HCT116 (cell line): ENCODE data around the gene RIGI. TPM values are rescaled to one million over a fixed set of nuclear protein-coding genes. Genes with fewer than 3 reads are reported as not detected.

ENCODE experiments used
- ATAC-seq: fragments of 200-7000 bp; cut with Tn5 transposase; 2 replicates; pipeline ENCODE4 v1.9.1; 2020; ENCODE audit warnings: mild to moderate bottlenecking, moderate library complexity
- BruUV-seq: library from RNA; stranded (reverse); fragments of 400-500 nt; replicated peaks from 2 replicates; lab custom pipeline; 2021; lab: Mats Ljungman, UMichigan
- CTCF ChIA-PET: fragments of 300-600 bp; sonication (Branson Sonifier 250); formaldehyde crosslinking; loops from one replicate; lab custom pipeline; 2021; ENCODE audit warnings: antibody characterized with exemption; lab: Charles Lee
- POLR2A ChIA-PET: fragments of 300-600, 350-600 bp; sonication (Branson Sonifier 250); formaldehyde crosslinking; loops from one replicate; lab custom pipeline; 2021; ENCODE audit warnings: antibody characterized with exemption; lab: Charles Lee
- RAD21 ChIA-PET, 2 experiments: fragments of 300-600 bp; sonication (Branson Sonifier 250); formaldehyde crosslinking; loops; one replicate each; lab custom pipeline; 2023; ENCODE audit warnings: low total read pairs in 2 of 2; ENCODE audit not compliant: uncharacterized antibody in 2 of 2, unreplicated experiment in 2 of 2, low non-redundant PET in 1 of 2; lab: Charles Lee
- DNase-seq: peaks from one replicate; pipeline ENCODE4 v3.0.0-alpha.2; 2010; ENCODE audit warnings: low read depth, low spot score
- H2AFZ ChIP-seq: fragments of 200-600 bp; shearing (Covaris generic), sonication (generic); 2 replicates; pipeline ENCODE4 v1.6.1; 2017; ENCODE audit warnings: low read depth, mixed run types, mixed read lengths, antibody characterized with exemption, low read length; ENCODE audit not compliant: poor library complexity, severe bottlenecking
- H3K27ac ChIP-seq: 2 replicates; pipeline ENCODE4 v1.5.1; 2012; ENCODE audit warnings: low read depth, low read length
- H3K27me3 ChIP-seq: fragments of 200-600 bp; sonication (generic); 2 replicates; pipeline ENCODE4 v1.6.1; 2016; ENCODE audit warnings: mixed run types, low read length, mixed read lengths; ENCODE audit not compliant: insufficient read depth
- H3K36me3 ChIP-seq, 2 experiments: fragments of 200-500 bp in 1 of 2; fragments of 200-600 bp in 1 of 2; sonication (Bioruptor generic) in 1 of 2; sonication (generic) in 1 of 2; 2 replicates each; pipeline versions ENCODE4 v1.5.1 to v1.6.1; 2014 to 2016; ENCODE audit warnings: low read length in 2 of 2, inconsistent platforms in 1 of 2, mixed read lengths in 1 of 2, mixed run types in 1 of 2; ENCODE audit not compliant: insufficient read depth in 2 of 2, control insufficient read depth in 1 of 2
- H3K4me1 ChIP-seq, 2 experiments: fragments of 200-600 bp in 1 of 2; sonication (generic) in 1 of 2; 2 replicates each; pipeline versions ENCODE4 v1.5.1 to v1.6.1; 2012 to 2017; ENCODE audit warnings: low read length in 2 of 2, inconsistent platforms in 1 of 2, mild to moderate bottlenecking in 1 of 2, mixed read lengths in 1 of 2, mixed run types in 1 of 2, moderate library complexity in 1 of 2; ENCODE audit not compliant: insufficient read depth in 2 of 2, control insufficient read depth in 1 of 2
- H3K4me2 ChIP-seq: fragments of 200-600 bp; sonication (generic); 2 replicates; pipeline ENCODE4 v1.6.1; 2017; ENCODE audit warnings: mixed run types, low read length, mixed read lengths
- H3K4me3 ChIP-seq, 2 experiments: fragments of 200-600 bp in 1 of 2; sonication (generic) in 1 of 2; replicated peaks in 1 of 2; 2 replicates each; pipeline ENCODE4 v1.5.1; 2011 to 2016; ENCODE audit warnings: low read length in 2 of 2, control low read depth in 1 of 2, low read depth in 1 of 2, mild to moderate bottlenecking in 1 of 2, mixed read lengths in 1 of 2, mixed run types in 1 of 2
- H3K79me2 ChIP-seq: fragments of 200-600 bp; sonication (generic); 2 replicates; pipeline ENCODE4 v1.6.1; 2017; ENCODE audit warnings: mild to moderate bottlenecking, mixed run types, low read length, moderate library complexity, mixed read lengths; ENCODE audit not compliant: insufficient read depth
- H3K9ac ChIP-seq: fragments of 200-600 bp; sonication (generic); 2 replicates; pipeline ENCODE4 v1.6.1; 2016; ENCODE audit warnings: low read length, mixed read lengths
- H3K9me2 ChIP-seq: fragments of 200-600 bp; sonication (generic), shearing (Covaris generic); 2 replicates; pipeline ENCODE4 v1.6.1; 2017; ENCODE audit warnings: mixed run types, mild to moderate bottlenecking, moderate library complexity; ENCODE audit not compliant: insufficient read depth
- H3K9me3 ChIP-seq, 2 experiments: fragments of 200-500 bp in 1 of 2; fragments of 200-600 bp in 1 of 2; sonication (Bioruptor generic) in 1 of 2; sonication (generic) in 1 of 2; 2 replicates each; pipeline ENCODE4 v1.6.1; 2014 to 2017; ENCODE audit warnings: low read length in 2 of 2, mixed read lengths in 2 of 2, inconsistent platforms in 1 of 2, low read depth in 1 of 2, mild to moderate bottlenecking in 1 of 2, mixed run types in 1 of 2, moderate library complexity in 1 of 2; ENCODE audit not compliant: control insufficient read depth in 1 of 2, insufficient read depth in 1 of 2
- H4K20me1 ChIP-seq: fragments of 200-600 bp; sonication (generic), shearing (Covaris generic); 2 replicates; pipeline ENCODE4 v1.6.1; 2017; ENCODE audit warnings: mixed run types, mild to moderate bottlenecking, moderate library complexity; ENCODE audit not compliant: insufficient read depth
- ATF3 ChIP-seq: IDR thresholded peaks from 2 replicates; pipeline ENCODE4 v1.6.1; 2012
- CTCF ChIP-seq, 3 experiments: fragments of 200-600 bp in 1 of 3; sonication (generic) in 1 of 3; IDR thresholded peaks in 2 of 3; conservative IDR thresholded peaks in 1 of 3; 2 replicates each; pipeline ENCODE4 v1.5.1; 2012 to 2017; ENCODE audit warnings: low read depth in 2 of 3, low read length in 2 of 3, antibody characterized with exemption in 1 of 3, borderline replicate concordance in 1 of 3, control low read depth in 1 of 3, mild to moderate bottlenecking in 1 of 3, mixed read lengths in 1 of 3, mixed run types in 1 of 3, moderate library complexity in 1 of 3; ENCODE audit not compliant: insufficient read depth in 1 of 3
- EGR1 ChIP-seq: IDR thresholded peaks from 2 replicates; pipeline ENCODE4 v1.6.1; 2012; ENCODE audit warnings: low read depth
- EZH2phosphoT487 ChIP-seq: fragments of 200-600 bp; IDR thresholded peaks from 2 replicates; pipeline ENCODE4 v1.6.1; 2018; ENCODE audit warnings: antibody characterized with exemption, borderline replicate concordance
- JUND ChIP-seq: IDR thresholded peaks from 2 replicates; pipeline ENCODE4 v1.6.1; 2012
- POLR2A ChIP-seq: IDR thresholded peaks from 2 replicates; pipeline ENCODE4 v1.7.0; 2011; ENCODE audit warnings: borderline replicate concordance; ENCODE audit not compliant: insufficient read depth, insufficient read length; ENCODE audit errors: extremely low read depth
- RAD21 ChIP-seq: IDR thresholded peaks from 2 replicates; pipeline ENCODE4 v1.6.1; 2012; ENCODE audit warnings: low read depth, mild to moderate bottlenecking
- SIN3A ChIP-seq: IDR thresholded peaks from 2 replicates; pipeline ENCODE4 v1.6.1; 2012; ENCODE audit warnings: low read depth
- TCF7L2 ChIP-seq: IDR thresholded peaks from 2 replicates; pipeline ENCODE4 v1.7.0; 2011; ENCODE audit warnings: borderline replicate concordance, inconsistent platforms; ENCODE audit not compliant: insufficient read depth, insufficient read length; ENCODE audit errors: extremely low read depth
- ZBTB33 ChIP-seq: IDR thresholded peaks from 2 replicates; pipeline ENCODE4 v1.6.1; 2011; ENCODE audit warnings: mild to moderate bottlenecking, low read length, moderate library complexity; ENCODE audit not compliant: insufficient replicate concordance; ENCODE audit errors: extremely low read depth
- ZNF274 ChIP-seq: fragments of 200-500 bp; sonication (Bioruptor generic); IDR thresholded peaks from 2 replicates; pipeline ENCODE4 v1.6.1; 2014; ENCODE audit warnings: mild to moderate bottlenecking, low read depth, low read length, inconsistent platforms
- intact Hi-C: fragments of 100-400 bp; cut with micrococcal nuclease; formaldehyde crosslinking; loops from 2 replicates; pipeline ENCODE4 v1.10.0; 2022
- total RNA-seq: library from RNA; stranded (reverse); gene quantifications from one replicate; pipeline ENCODE4 v1.2.1, GENCODE V29; 2021; ENCODE audit not compliant: unreplicated experiment

Gene RIGI
- total RNA-seq, 1 experiment from 2014 or later, result 5.5 TPM

DNA sequence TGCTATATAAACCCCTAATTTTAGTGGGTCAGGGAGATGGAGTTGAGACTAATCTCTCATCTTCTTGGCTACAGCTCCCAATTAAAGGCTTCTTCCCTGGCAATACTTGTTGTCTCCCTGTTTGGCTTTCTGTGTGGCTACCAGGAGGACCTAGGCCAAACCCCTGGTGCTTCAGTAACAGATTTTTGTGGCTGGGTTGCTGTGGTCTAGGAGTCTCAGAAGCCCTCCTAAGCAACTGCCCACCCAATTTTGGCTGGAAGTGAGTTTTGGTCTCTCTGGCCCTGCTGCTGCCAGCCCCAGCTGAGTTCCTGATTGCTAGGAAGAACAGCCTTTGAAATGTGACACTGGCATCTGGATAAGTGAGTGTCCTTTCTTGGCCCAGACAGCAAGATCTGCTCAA is 9.8 kb downstream of the RIGI start:
- CTCF ChIA-PET, result no interaction called here
- Histone ChIP-seq H3K27me3 (no peaks in the 10 kb centered on the region), H3K9ac (no peak overlapping the region), H3K36me3 (0 out of 4 replicates have a peak, but pooled peaks cover 0 to 5% of the 10 kb centered on the region in 2 experiments), H3K79me2 (peaks cover 3% of the 10 kb centered on the region), H3K4me3 (no peak overlapping the region), H3K27ac (no peak overlapping the region), H3K9me3 (peaks cover 5 to 8% of the 10 kb centered on the region in 2 experiments; a peak in 2 of 4 replicates), H3K9me2 (no peaks in the 10 kb centered on the region), H2AFZ (no peak overlapping the region), H3K4me2 (no peak overlapping the region), H3K4me1 (0 out of 4 replicates have a peak, but pooled peaks cover 0 to 3% of the 10 kb centered on the region in 2 experiments), H4K20me1 (no peaks in the 10 kb centered on the region)
- POLR2A ChIA-PET, result no interaction called here
- intact Hi-C loops, result no loop called here
- TF ChIP-seq SIN3A (no peak), ZNF274 (no peak), RAD21 (no peak), ZBTB33 (no peak), CTCF (IDR thresholded peaks at IDR 0.05 in 2 of 3, conservative IDR thresholded peaks at IDR 0.05 in 1 of 3; ENCODE audit: borderline replicate concordance in 1 of 3, insufficient read depth in 1 of 3, low read depth in 2 of 3, low read length in 2 of 3) (no peak), EZH2phosphoT487 (no peak), TCF7L2 (no peak), JUND (no peak), ATF3 (no peak), EGR1 (no peak), POLR2A (no peak)
- no TSS peak for BruUV-seq
- RAD21 ChIA-PET, result no interaction called here
- ATAC-seq (no peak), DNase-seq (no peak)
